Measurements from ENCODE around the gene TRIM56. TPM values are rescaled to one million over a fixed set of nuclear protein-coding genes. Genes with fewer than 3 reads are reported as not detected.
A peak's percentile ranks its signal among the peaks of the same experiment; 100 is the strongest.
"Not testable (repeated sequence)": the region's sequence is repeated elsewhere in the genome, so short reads cannot be mapped to it uniquely, and the experiment has no call there.

Gene TRIM56
- total RNA-seq, 1 donor from 2014 or later: 61.9 TPM

GRCh38 chr7:101088858-101089529 lies 3.7 kb downstream of the TRIM56 start:
- no peak for TF ChIP-seq CTCF (IDR thresholded peaks at IDR 0.05)
- H3K4me3 ChIP-seq: no peak overlapping the region
- DNase-seq (no peak), ATAC-seq (no peak)
- H3K36me3 ChIP-seq: peaks cover 45% of the 10 kb centered on the region
- no peak overlapping the region for H3K27ac ChIP-seq
- H3K4me1 ChIP-seq: peaks cover 54% of the 10 kb centered on the region
- intact Hi-C loops (cut with DNase I): no loop called here
- H3K9me3 ChIP-seq: no peaks in the 10 kb centered on the region
- H3K27me3 ChIP-seq (ENCODE audit: low read depth): no peaks in the 10 kb centered on the region

- H3K4me1 ChIP-seq: peaks cover 59% of the 10 kb centered on the region
- no peak overlapping the region for H3K27ac ChIP-seq
- no peak for ATAC-seq
- no peaks in the 10 kb centered on the region for H3K9me3 ChIP-seq
- no peaks in the 10 kb centered on the region for H3K27me3 ChIP-seq (ENCODE audit: low read depth)
- TF ChIP-seq CTCF (IDR thresholded peaks at IDR 0.05): no peak
- no peak overlapping the region for H3K4me3 ChIP-seq
- no peak for DNase-seq
- peaks cover 45% of the 10 kb centered on the region for H3K36me3 ChIP-seq
- intact Hi-C loops (cut with DNase I): no loop called here
Observed at GRCh38 chr7:101089876-101090275, 4.6 kb downstream of the TRIM56 start.

DNA sequence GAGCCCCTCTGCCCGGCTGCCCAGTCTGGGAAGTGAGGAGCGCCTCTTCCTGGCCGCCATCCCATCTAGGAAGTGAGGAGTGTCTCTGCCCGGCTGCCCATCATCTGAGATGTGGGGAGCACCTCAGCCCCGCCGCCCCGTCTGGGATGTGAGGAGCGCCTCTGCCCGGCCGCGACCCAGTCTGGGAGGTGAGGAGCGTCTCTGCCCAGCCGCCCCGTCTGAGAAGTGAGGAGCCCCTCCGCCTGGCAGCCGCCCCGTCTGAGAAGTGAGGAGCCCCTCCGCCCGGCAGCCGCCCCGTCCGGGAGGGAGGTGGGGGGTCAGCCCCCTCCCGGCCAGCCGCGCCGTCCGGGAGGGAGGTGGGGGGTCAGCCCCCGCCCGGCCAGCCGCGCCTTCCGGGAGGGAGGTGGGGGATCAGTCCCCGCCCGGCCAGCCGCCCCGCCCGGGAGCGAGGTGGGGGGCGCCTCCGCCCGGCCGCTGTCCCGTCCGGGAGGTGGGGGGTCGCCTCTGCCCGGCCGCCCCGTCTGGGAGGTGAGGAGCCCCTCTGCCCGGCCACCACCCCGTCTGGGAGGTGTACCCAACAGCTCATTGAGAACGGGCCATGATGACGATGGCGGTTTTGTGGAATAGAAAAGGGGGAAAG lies 7.1 kb downstream of the TRIM56 start:
- Histone ChIP-seq H3K36me3 (peaks cover 37% of the 10 kb centered on the region), H3K4me1 (peaks cover 45% of the 10 kb centered on the region)
- H3K9me3 ChIP-seq; H3K27ac ChIP-seq; H3K27me3 ChIP-seq (ENCODE audit: low read depth); ATAC-seq; H3K4me3 ChIP-seq; intact Hi-C loops (cut with DNase I); DNase-seq: not testable (repeated sequence)

GRCh38 chr7:101093906-101094305 lies 8.6 kb downstream of the TRIM56 start:
- H3K4me3 ChIP-seq: no peak overlapping the region
- H3K36me3 ChIP-seq: peaks cover 22% of the 10 kb centered on the region
- no peak for TF ChIP-seq CTCF (IDR thresholded peaks at IDR 0.05)
- ATAC-seq (no peak), DNase-seq (no peak)
- intact Hi-C loops (cut with DNase I): no loop called here
- H3K27me3 ChIP-seq (ENCODE audit: low read depth): no peaks in the 10 kb centered on the region
- no peaks in the 10 kb centered on the region for H3K9me3 ChIP-seq
- H3K27ac ChIP-seq: no peak overlapping the region
- peaks cover 32% of the 10 kb centered on the region for H3K4me1 ChIP-seq

DNA sequence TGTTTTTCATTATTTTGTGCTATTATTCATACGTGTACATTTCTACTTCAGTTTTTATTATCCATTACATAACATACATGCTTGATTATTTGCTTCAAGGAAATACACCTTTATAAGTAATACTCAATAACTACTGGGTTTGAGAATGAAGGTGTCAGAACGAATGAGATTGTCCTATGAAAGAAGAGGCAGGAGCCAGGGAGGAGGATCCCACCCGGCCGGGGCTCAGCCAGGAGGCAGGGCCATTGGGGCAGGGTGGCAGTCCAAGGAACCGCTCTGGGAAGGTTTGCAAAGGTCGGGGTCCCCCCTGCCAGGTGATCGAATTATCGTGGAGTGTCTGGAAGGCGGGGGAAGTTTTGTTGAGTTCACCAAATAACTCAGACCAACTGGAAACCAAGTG lies 9.1 kb downstream of the TRIM56 start:
- H3K27me3 ChIP-seq (ENCODE audit: low read depth): no peaks in the 10 kb centered on the region
- no peak overlapping the region for H3K27ac ChIP-seq
- H3K4me3 ChIP-seq: no peak overlapping the region
- H3K36me3 ChIP-seq: peaks cover 17% of the 10 kb centered on the region
- ATAC-seq (no peak), DNase-seq (no peak)
- intact Hi-C loops (cut with DNase I): no loop called here
- H3K4me1 ChIP-seq: peaks cover 27% of the 10 kb centered on the region
- no peaks in the 10 kb centered on the region for H3K9me3 ChIP-seq
- no peak for TF ChIP-seq CTCF (IDR thresholded peaks at IDR 0.05)

- H3K27ac ChIP-seq: no peak overlapping the region
- peak; percentile 55 for DNase-seq
- peak; percentile 70 for TF ChIP-seq CTCF (IDR thresholded peaks at IDR 0.05)
- no peaks in the 10 kb centered on the region for H3K27me3 ChIP-seq (ENCODE audit: low read depth)
- H3K9me3 ChIP-seq: no peaks in the 10 kb centered on the region
- no peak overlapping the region for H3K4me3 ChIP-seq
- ATAC-seq: peak; percentile 55 to 75
- H3K36me3 ChIP-seq: peaks cover 12% of the 10 kb centered on the region
- H3K4me1 ChIP-seq: peaks cover 27% of the 10 kb centered on the region
- intact Hi-C loops (cut with DNase I): loop anchor here (5.0 kb wide), 1 partner anchor 42 kb away; no protein-coding TSS in a partner anchor
Observed at GRCh38 chr7:101094791-101095375, 9.6 kb downstream of the TRIM56 start.

Measured in lower lobe of right lung (tissue), 2 donors.